ENCODE results near the gene EFCAB10. TPM values are rescaled to one million over a fixed set of nuclear protein-coding genes. Genes with fewer than 3 reads are reported as not detected.

EFCAB10 gene
- total RNA-seq, 1 donor from 2014 or later = 0.53 TPM

- Histone ChIP-seq H3K4me3 (ENCODE audit: low read depth, low read length) (no peak overlapping the region), H3K27me3 (ENCODE audit: control insufficient read depth, insufficient read depth, low read length) (no peaks in the 10 kb centered on the region), H3K36me3 (ENCODE audit: control insufficient read depth, insufficient read depth, low read length) (peaks cover 3% of the 10 kb centered on the region)
- no peak for DNase-seq (ENCODE audit: low read depth)
- TF ChIP-seq CTCF (IDR thresholded peaks at IDR 0.05; ENCODE audit: insufficient read depth, low read length, severe bottlenecking) = no peak
- no peak for FAIRE-seq
Observed at GRCh38 chr7:105567821-105568220, 13.5 kb downstream of the EFCAB10 start.

GRCh38 chr7:105567024-105567423 lies 14.3 kb downstream of the EFCAB10 start:
- FAIRE-seq (no peak), DNase-seq (ENCODE audit: low read depth) (no peak)
- Histone ChIP-seq H3K4me3 (ENCODE audit: low read depth, low read length) (no peak overlapping the region), H3K36me3 (ENCODE audit: control insufficient read depth, insufficient read depth, low read length) (peaks cover 3% of the 10 kb centered on the region), H3K27me3 (ENCODE audit: control insufficient read depth, insufficient read depth, low read length) (no peaks in the 10 kb centered on the region)
- no peak for TF ChIP-seq CTCF (IDR thresholded peaks at IDR 0.05; ENCODE audit: insufficient read depth, low read length, severe bottlenecking)

DNA sequence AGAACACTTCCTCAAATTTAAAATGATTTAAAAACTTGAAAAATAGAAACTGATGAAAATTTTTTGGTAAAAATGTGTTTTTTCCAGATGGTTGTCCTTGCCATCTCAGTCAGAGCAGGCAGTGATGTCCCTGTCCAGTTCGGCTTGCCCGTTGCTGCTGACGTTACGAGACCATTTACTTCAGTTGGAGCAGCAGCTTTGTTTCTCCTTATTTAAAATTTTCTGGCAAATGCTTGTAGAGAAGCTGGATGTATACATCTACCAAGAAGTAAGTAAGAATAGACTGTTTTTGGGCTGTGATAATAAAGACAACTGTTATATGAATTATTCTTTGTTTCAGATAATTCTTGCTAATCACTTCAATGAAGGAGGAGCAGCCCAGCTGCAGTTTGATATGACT lies 16.1 kb downstream of the EFCAB10 start:
- FAIRE-seq = no peak

DNA sequence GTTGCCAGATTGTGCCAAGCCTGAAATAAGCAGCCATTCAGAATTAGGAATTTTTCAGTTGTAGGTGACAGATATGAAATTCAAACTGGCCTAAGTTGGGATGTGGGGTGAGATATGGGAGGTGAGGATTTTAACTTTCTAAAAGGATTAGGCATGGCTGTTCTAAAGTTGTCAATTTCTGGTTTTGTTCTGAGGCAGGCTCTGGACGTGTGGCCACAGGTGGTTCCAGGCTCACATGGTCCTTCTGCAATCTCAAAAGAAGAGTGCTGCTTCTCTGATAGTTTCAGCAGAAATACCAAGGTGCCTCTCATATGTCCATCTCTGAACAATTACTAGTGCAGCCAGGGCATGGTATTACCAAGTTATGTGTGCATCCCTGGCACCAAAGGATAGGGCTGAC lies 21.4 kb downstream of the EFCAB10 start:
- FAIRE-seq (no peak), DNase-seq (ENCODE audit: low read depth) (no peak)
- H3K4me3 ChIP-seq (ENCODE audit: low read depth, low read length) = no peak overlapping the region
- no peak for TF ChIP-seq CTCF (IDR thresholded peaks at IDR 0.05; ENCODE audit: insufficient read depth, low read length, severe bottlenecking)
- peaks cover 3% of the 10 kb centered on the region for H3K36me3 ChIP-seq (ENCODE audit: control insufficient read depth, insufficient read depth, low read length)
- H3K27me3 ChIP-seq (ENCODE audit: control insufficient read depth, insufficient read depth, low read length) = no peaks in the 10 kb centered on the region

More for the DNA sequence above, 16.1 kb downstream of the EFCAB10 start:
- Histone ChIP-seq H3K36me3 (ENCODE audit: control insufficient read depth, insufficient read depth, low read length) (peaks cover 5% of the 10 kb centered on the region), H3K4me3 (ENCODE audit: low read depth, low read length) (no peak overlapping the region), H3K27me3 (ENCODE audit: control insufficient read depth, insufficient read depth, low read length) (no peaks in the 10 kb centered on the region)
- no peak for DNase-seq (ENCODE audit: low read depth)
- TF ChIP-seq CTCF (IDR thresholded peaks at IDR 0.05; ENCODE audit: insufficient read depth, low read length, severe bottlenecking) = no peak

DNA sequence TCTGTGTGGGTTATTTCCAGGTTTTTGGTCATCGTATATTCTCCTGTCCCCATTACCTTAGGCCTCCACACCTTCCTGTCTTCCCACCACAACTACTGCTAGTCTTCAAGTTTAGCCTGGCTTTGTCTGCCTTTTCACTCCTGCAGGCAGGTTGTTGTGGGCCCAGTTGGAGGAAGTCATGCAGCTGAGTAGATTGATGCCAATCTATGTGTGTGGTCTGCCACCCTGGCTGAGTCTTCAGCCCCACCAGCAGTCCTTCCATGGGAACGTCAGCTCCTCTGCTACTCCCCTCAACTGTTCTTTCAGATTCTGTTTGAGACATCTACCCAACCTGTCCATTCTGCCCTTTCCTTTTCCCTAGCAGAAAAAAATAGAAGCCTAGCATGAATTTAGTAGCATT lies 43.0 kb downstream of the EFCAB10 start:
- TF ChIP-seq CTCF (IDR thresholded peaks at IDR 0.05; ENCODE audit: insufficient read depth, low read length, severe bottlenecking) = no peak
- FAIRE-seq (no peak), DNase-seq (ENCODE audit: low read depth) (no peak)
- H3K36me3 ChIP-seq (ENCODE audit: control insufficient read depth, insufficient read depth, low read length) = peaks cover 9% of the 10 kb centered on the region
- no peaks in the 10 kb centered on the region for H3K27me3 ChIP-seq (ENCODE audit: control insufficient read depth, insufficient read depth, low read length)
- H3K4me3 ChIP-seq (ENCODE audit: low read depth, low read length) = no peak overlapping the region

- DNase-seq (ENCODE audit: low read depth) (no peak), FAIRE-seq (no peak)
- H3K36me3 ChIP-seq (ENCODE audit: control insufficient read depth, insufficient read depth, low read length) = no peaks in the 10 kb centered on the region
- peak overlapping the region; percentile 70 for H3K4me3 ChIP-seq (ENCODE audit: low read depth, low read length)
- no peaks in the 10 kb centered on the region for H3K27me3 ChIP-seq (ENCODE audit: control insufficient read depth, insufficient read depth, low read length)
- TF ChIP-seq CTCF (IDR thresholded peaks at IDR 0.05; ENCODE audit: insufficient read depth, low read length, severe bottlenecking) = no peak
Observed at GRCh38 chr7:105532709-105533460, 48.4 kb downstream of the EFCAB10 start.

Measured in bronchial epithelial cell (primary cell).